Neural cell (in vitro differentiated cells): ENCODE measurements around the gene RPLP1. TPM values are rescaled to one million over a fixed set of nuclear protein-coding genes. Genes with fewer than 3 reads are reported as not detected.

Experiments
- H2AFZ ChIP-seq: fragments of 200-600, 300-800 bp; sonication (generic), shearing (Covaris generic); 2 replicates; pipeline ENCODE4 v1.6.0; 2014; ENCODE audit warnings: low read depth, mild to moderate bottlenecking, antibody characterized with exemption, low read length, moderate library complexity
- H3F3A ChIP-seq: fragments of 200-600 bp; shearing (Covaris generic); 2 replicates; pipeline ENCODE4 v1.6.1; 2016; ENCODE audit warnings: mild to moderate bottlenecking, moderate library complexity, mixed read lengths, antibody characterized with exemption, low read length; ENCODE audit not compliant: insufficient read depth, poor library complexity, severe bottlenecking
- H3K27ac ChIP-seq: fragments of 200-600, 300-800 bp; sonication (generic), shearing (Covaris generic); 2 replicates; pipeline ENCODE4 v1.5.1; 2014; ENCODE audit warnings: mild to moderate bottlenecking, low read length, moderate library complexity
- H3K27me3 ChIP-seq: fragments of 300-800, 200-600 bp; sonication (generic), shearing (Covaris generic); 2 replicates; pipeline ENCODE4 v1.6.0; 2014; ENCODE audit warnings: mild to moderate bottlenecking, low read depth, low read length, moderate library complexity; ENCODE audit not compliant: insufficient read depth
- H3K36me3 ChIP-seq: fragments of 300-800, 200-600 bp; sonication (generic), shearing (Covaris generic); 2 replicates; pipeline ENCODE4 v1.5.1; 2014; ENCODE audit warnings: mild to moderate bottlenecking, antibody characterized with exemption, low read length, moderate library complexity; ENCODE audit not compliant: insufficient read depth
- H3K4me2 ChIP-seq: fragments of 300-800, 200-600 bp; sonication (generic), shearing (Covaris generic); 2 replicates; pipeline ENCODE4 v1.6.0; 2014; ENCODE audit warnings: mild to moderate bottlenecking, low read length
- H3K4me3 ChIP-seq: fragments of 300-800, 200-600 bp; sonication (generic), shearing (Covaris generic); 2 replicates; pipeline ENCODE4 v1.5.1; 2014; ENCODE audit warnings: mild to moderate bottlenecking, low read length, moderate library complexity
- H3K79me2 ChIP-seq: fragments of 200-600 bp; shearing (Covaris generic); replicated peaks from 2 replicates; pipeline ENCODE4 v1.6.0; 2014; ENCODE audit warnings: mild to moderate bottlenecking, low read length, moderate library complexity; ENCODE audit not compliant: insufficient read depth
- H3K9ac ChIP-seq: fragments of 300-800, 200-600 bp; sonication (generic), shearing (Covaris generic); 2 replicates; pipeline ENCODE4 v1.6.1; 2016; ENCODE audit warnings: mild to moderate bottlenecking, low read length, mixed read lengths
- H3K9me2 ChIP-seq: fragments of 200-600 bp; shearing (Covaris generic); 2 replicates; pipeline ENCODE4 v1.6.1; 2016; ENCODE audit warnings: mild to moderate bottlenecking, low read length, mixed read lengths; ENCODE audit not compliant: insufficient read depth
- H3K9me3 ChIP-seq: fragments of 200-600, 300-800 bp; sonication (generic), shearing (Covaris generic); 2 replicates; pipeline ENCODE4 v1.6.1; 2016; ENCODE audit warnings: mild to moderate bottlenecking, mixed run types, low read length, moderate library complexity, mixed read lengths
- H4K20me1 ChIP-seq: fragments of 200-600 bp; shearing (Covaris generic); 2 replicates; pipeline ENCODE4 v1.6.1; 2016; ENCODE audit warnings: mild to moderate bottlenecking, mixed run types; ENCODE audit not compliant: insufficient read depth
- CTCF ChIP-seq: fragments of 450-650 bp; IDR thresholded peaks from 2 replicates; pipeline ENCODE4 v1.5.1; 2014; ENCODE audit warnings: antibody characterized with exemption, mild to moderate bottlenecking, moderate library complexity; ENCODE audit not compliant: poor library complexity, severe bottlenecking
- POLR2AphosphoS5 ChIP-seq: IDR thresholded peaks from 2 replicates; pipeline ENCODE4 v1.6.1; 2012
- RAD21 ChIP-seq: fragments of 450-650 bp; conservative IDR thresholded peaks from 2 replicates; pipeline ENCODE4 v1.6.1; 2014; ENCODE audit warnings: antibody characterized with exemption, mild to moderate bottlenecking, moderate library complexity
- REST ChIP-seq: IDR thresholded peaks from 2 replicates; pipeline ENCODE4 v1.6.1; 2012; ENCODE audit warnings: borderline replicate concordance
- SMC3 ChIP-seq: fragments of 450-650 bp; conservative IDR thresholded peaks from 2 replicates; pipeline ENCODE4 v1.6.1; 2014; ENCODE audit warnings: antibody characterized with exemption, mild to moderate bottlenecking, moderate library complexity; ENCODE audit not compliant: poor library complexity
- TAF1 ChIP-seq: IDR thresholded peaks from 2 replicates; pipeline ENCODE4 v1.6.1; 2012; ENCODE audit warnings: low read depth
- polyA plus RNA-seq: library from polyadenylated mRNA; depleted of rRNA; stranded (reverse); fragments of >200 nt; gene quantifications from 2 replicates; pipeline ENCODE4 v1.2.3, GENCODE V29; 2014

The RPLP1 gene
- polyA plus RNA-seq, 1 donor from 2014 or later = 37.5 TPM

GRCh38 chr15:69468241-69469121 lies 15.9 kb downstream of the RPLP1 start:
- TF ChIP-seq TAF1 = no peak
- no peak for TF ChIP-seq CTCF
- no peaks in the 10 kb centered on the region for H4K20me1 ChIP-seq
- H3K27ac ChIP-seq = peak overlapping the region; percentile 5
- no peaks in the 10 kb centered on the region for H3K27me3 ChIP-seq
- H3K79me2 ChIP-seq = no peaks in the 10 kb centered on the region
- H3K9me2 ChIP-seq = no peaks in the 10 kb centered on the region
- H3F3A ChIP-seq = no peaks in the 10 kb centered on the region
- no peak overlapping the region for H2AFZ ChIP-seq
- no peaks in the 10 kb centered on the region for H3K36me3 ChIP-seq
- H3K4me3 ChIP-seq = no peak overlapping the region
- no peak overlapping the region for H3K4me2 ChIP-seq
- no peak overlapping the region for H3K9ac ChIP-seq
- H3K9me3 ChIP-seq = no peaks in the 10 kb centered on the region

- Histone ChIP-seq H3K79me2 (no peaks in the 10 kb centered on the region), H3K27me3 (no peaks in the 10 kb centered on the region), H3K4me3 (no peak overlapping the region), H3K9me3 (no peaks in the 10 kb centered on the region), H3K4me2 (no peak overlapping the region), H2AFZ (no peak overlapping the region), H3K36me3 (no peaks in the 10 kb centered on the region), H3K9me2 (no peaks in the 10 kb centered on the region), H4K20me1 (no peaks in the 10 kb centered on the region), H3F3A (no peaks in the 10 kb centered on the region), H3K27ac (no peak overlapping the region), H3K9ac (no peak overlapping the region)
- TF ChIP-seq SMC3 = no peak
- TF ChIP-seq TAF1 = no peak
- TF ChIP-seq REST = no peak
- no peak for TF ChIP-seq RAD21
- no peak for TF ChIP-seq CTCF
- TF ChIP-seq POLR2AphosphoS5 = no peak
These were observed 17.0 kb downstream of the RPLP1 start for GRCh38 chr15:69469467-69470201.
